ENCODE measurements around the gene CALM3.
A peak's percentile ranks its signal among the peaks of the same experiment; 100 is the strongest.

- TF ChIP-seq POLR2A (IDR thresholded peaks at IDR 0.05): no peak
- peak; percentile 83 to 89 (median 87) for TF ChIP-seq CTCF (IDR thresholded peaks at IDR 0.05)
These were observed 13.1 kb downstream of the CALM3 start for GRCh38 chr19:46614114-46614722.
